GM12874 (cell line): ENCODE measurements around the gene ETHE1.

Experiments
- CTCF ChIP-seq: IDR thresholded peaks from 2 replicates; pipeline ENCODE4 v1.5.1; 2011; ENCODE audit warnings: low read depth, mild to moderate bottlenecking, control low read depth, low read length, moderate library complexity; ENCODE audit not compliant: insufficient read depth

ETHE1 gene

GRCh38 chr19:43569657-43570056 is 42.7 kb upstream of the ETHE1 start:
- no peak for TF ChIP-seq CTCF

GRCh38 chr19:43564800-43565199 is 37.8 kb upstream of the ETHE1 start:
- TF ChIP-seq CTCF = no peak

GRCh38 chr19:43563816-43564457 is 36.9 kb upstream of the ETHE1 start:
- TF ChIP-seq CTCF = no peak

GRCh38 chr19:43562698-43563241 is 35.8 kb upstream of the ETHE1 start:
- no peak for TF ChIP-seq CTCF

- TF ChIP-seq CTCF = no peak
These were observed 35.3 kb upstream of the ETHE1 start for GRCh38 chr19:43562226-43562697.

GRCh38 chr19:43561139-43561970 is 34.4 kb upstream of the ETHE1 start:
- no peak for TF ChIP-seq CTCF

GRCh38 chr19:43560687-43561086 is 33.7 kb upstream of the ETHE1 start:
- TF ChIP-seq CTCF = no peak
